K562 (cell line): ENCODE results near the gene ENDOG. TPM values are rescaled to one million over a fixed set of nuclear protein-coding genes. Genes with fewer than 3 reads are reported as not detected.

ENCODE experiments used
- BCOR ChIP-seq: fragments of 450-650 bp; IDR thresholded peaks from 2 replicates; pipeline ENCODE4 v1.6.1; 2016
- BMI1 ChIP-seq: fragments of 150-350 bp; IDR thresholded peaks from 2 replicates; pipeline ENCODE4 v1.6.1; 2014; ENCODE audit warnings: low read length
- ETS2 ChIP-seq: IDR thresholded peaks from 2 replicates; pipeline ENCODE4 v1.6.1; 2016; ENCODE audit warnings: borderline replicate concordance, missing genetic modification characterization, mild to moderate bottlenecking, moderate library complexity, missing compliant biosample characterization; ENCODE audit not compliant: poor library complexity, severe bottlenecking
- EZH2 ChIP-seq: IDR thresholded peaks from 2 replicates; pipeline ENCODE4 v1.6.1; 2012; ENCODE audit warnings: low read depth, mild to moderate bottlenecking, inconsistent platforms, low read length, borderline replicate concordance
- HDAC1 ChIP-seq, 2 experiments: fragments of 450-650 bp; IDR thresholded peaks; 2 replicates each; pipeline ENCODE4 v1.6.1; 2016 to 2017; ENCODE audit warnings: inconsistent platforms in 1 of 2, mild to moderate bottlenecking in 1 of 2, moderate library complexity in 1 of 2
- HLTF ChIP-seq: fragments of 450-650 bp; IDR thresholded peaks from 2 replicates; pipeline ENCODE4 v1.6.1; 2016
- HMG20A ChIP-seq: fragments of 450-650 bp; formaldehyde crosslinking; conservative IDR thresholded peaks from 2 replicates; pipeline ENCODE4 v1.4.0; 2020; ENCODE audit warnings: mild to moderate bottlenecking, mixed read lengths
- MCM2 ChIP-seq: fragments of 450-650 bp; IDR thresholded peaks from 2 replicates; pipeline ENCODE4 v1.6.1; 2017; ENCODE audit warnings: low read depth, mild to moderate bottlenecking
- PHF8 ChIP-seq: fragments of 200-600 bp; sonication (generic); IDR thresholded peaks from 2 replicates; pipeline ENCODE4 v1.6.1; 2012; ENCODE audit warnings: mixed run types, mild to moderate bottlenecking, inconsistent platforms, low read length, moderate library complexity, borderline replicate concordance
- PML ChIP-seq: IDR thresholded peaks from 2 replicates; pipeline ENCODE4 v1.6.1; 2012; ENCODE audit warnings: low read length, inconsistent platforms
- POLR2B ChIP-seq: fragments of 450-650 bp; IDR thresholded peaks from 2 replicates; pipeline ENCODE4 v1.6.1; 2018; ENCODE audit warnings: low read depth; ENCODE audit not compliant: partially characterized antibody
- SIN3A ChIP-seq, 2 experiments: fragments of 150-350 bp in 1 of 2; IDR thresholded peaks; 2 replicates each; pipeline ENCODE4 v1.6.1; 2011 to 2016; ENCODE audit warnings: borderline replicate concordance in 2 of 2, low read depth in 2 of 2, low read length in 2 of 2, mild to moderate bottlenecking in 2 of 2, moderate library complexity in 2 of 2; ENCODE audit not compliant: control insufficient read depth in 1 of 2
- TAL1 ChIP-seq: fragments of 450-650 bp; IDR thresholded peaks from 2 replicates; pipeline ENCODE4 v1.6.1; 2016; ENCODE audit warnings: mild to moderate bottlenecking
- TARDBP ChIP-seq: fragments of 450-650 bp; IDR thresholded peaks from 2 replicates; pipeline ENCODE4 v1.6.1; 2016
- TBP ChIP-seq: optimal IDR thresholded peaks from 2 replicates; pipeline ENCODE3; 2011; ENCODE audit warnings: low read depth, low read length, improper control_type of control experiment
- polyA plus RNA-seq, 8 experiments: library from polyadenylated mRNA; depleted of rRNA in 4 of 8; stranded (reverse) in 5 of 8; unstranded in 3 of 8; fragments of >200 nt; fragmentation: Nextera tagmentation in 2 of 8; fragmentation: Illumina TruSeq in 1 of 8; extraction: Ambion mirVana in 2 of 8; extraction: Trizol in 1 of 8; gene quantifications; 2 replicates each; pipeline versions ENCODE4 v1.2.1 to v1.2.3, GENCODE V29; 2011 to 2014; ENCODE audit warnings: inconsistent platforms in 1 of 8, missing spikeins in 1 of 8
- total RNA-seq, 7 experiments: library from RNA; depleted of rRNA in 6 of 7; stranded (reverse); fragments of >200 nt in 6 of 7; fragmentation: Illumina TruSeq in 2 of 7; extraction: Trizol in 2 of 7; gene quantifications; 2 replicates each; pipeline versions ENCODE4 v1.2.1 to v1.2.3, GENCODE V29; 2011 to 2021; ENCODE audit warnings: low replicate concordance in 1 of 7
- TF ChIP-seq, protein P1 (sequence below): fragments of 250-450 bp; sonication (Bioruptor Pico); IDR thresholded peaks from 2 replicates; pipeline ENCODE4 v1.4.0; 2020; ENCODE audit warnings: mild to moderate bottlenecking, moderate library complexity
- TF ChIP-seq, protein P2 (sequence below): sonication (generic); formaldehyde crosslinking; IDR thresholded peaks from 2 replicates; pipeline ENCODE4 v1.8.0; 2022; ENCODE audit warnings: missing genetic modification reagents, mild to moderate bottlenecking, borderline replicate concordance
- TF ChIP-seq, protein P3 (sequence below): fragments of 450-650 bp; IDR thresholded peaks from 2 replicates; pipeline ENCODE4 v1.6.1; 2016; ENCODE audit warnings: antibody characterized with exemption
- TF ChIP-seq, protein P4 (sequence below): sonication (generic); formaldehyde crosslinking; IDR thresholded peaks from 2 replicates; pipeline ENCODE4 v1.8.0; 2022; ENCODE audit warnings: mild to moderate bottlenecking, missing genetic modification reagents
- TF ChIP-seq, protein P5 (sequence below): fragments of 450-650 bp; formaldehyde crosslinking; IDR thresholded peaks from 2 replicates; pipeline ENCODE4 v1.4.0; 2022; ENCODE audit warnings: missing genetic modification characterization

ENDOG gene
- total and polyA plus RNA-seq, 9 of the 15 experiments (the other 6 are each of a cell fraction or from before 2014, with no cell fraction given): 1.2 to 91.0 (median 25.5) TPM

DNA sequence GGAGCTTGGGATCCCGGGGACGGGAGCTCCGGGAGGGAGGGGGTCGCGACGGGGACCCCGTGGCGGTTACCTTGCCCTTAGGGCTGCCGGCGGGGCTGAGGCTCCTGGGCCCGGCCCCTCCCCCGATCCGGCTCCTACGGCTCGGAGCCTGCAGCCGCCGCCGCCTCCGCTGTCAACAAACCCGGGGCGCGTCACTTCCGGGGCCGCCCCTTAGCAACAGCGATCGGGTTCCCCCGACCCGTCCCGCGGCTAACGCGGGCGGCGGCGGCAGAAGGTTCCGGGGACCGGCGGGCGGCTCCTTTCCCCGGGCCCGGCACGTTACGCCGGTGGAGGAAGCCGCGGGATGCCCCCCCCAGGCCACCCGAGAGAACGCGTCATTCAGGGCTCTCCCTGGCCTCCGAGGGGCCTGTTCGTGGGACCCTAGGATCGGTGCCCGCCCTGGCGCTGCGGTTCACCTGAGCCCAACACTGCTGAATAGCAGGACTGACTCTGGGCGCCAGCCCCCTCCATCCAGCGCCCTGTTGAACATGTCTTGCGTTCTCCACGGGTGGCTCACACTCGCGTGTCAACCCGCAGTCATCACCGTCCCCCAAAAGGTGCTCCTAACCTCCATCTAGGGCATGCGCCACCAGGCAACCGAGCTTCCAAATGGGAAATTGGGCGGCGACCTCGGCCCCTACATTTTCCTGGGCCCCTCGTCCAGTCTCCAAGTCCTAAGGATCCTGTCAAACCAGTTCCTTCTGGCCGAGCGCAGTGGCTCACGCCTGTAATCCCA is 46.4 kb upstream of the ENDOG start, which contains the start of gene ZER1 (continued):
- TF ChIP-seq, protein P1, sequence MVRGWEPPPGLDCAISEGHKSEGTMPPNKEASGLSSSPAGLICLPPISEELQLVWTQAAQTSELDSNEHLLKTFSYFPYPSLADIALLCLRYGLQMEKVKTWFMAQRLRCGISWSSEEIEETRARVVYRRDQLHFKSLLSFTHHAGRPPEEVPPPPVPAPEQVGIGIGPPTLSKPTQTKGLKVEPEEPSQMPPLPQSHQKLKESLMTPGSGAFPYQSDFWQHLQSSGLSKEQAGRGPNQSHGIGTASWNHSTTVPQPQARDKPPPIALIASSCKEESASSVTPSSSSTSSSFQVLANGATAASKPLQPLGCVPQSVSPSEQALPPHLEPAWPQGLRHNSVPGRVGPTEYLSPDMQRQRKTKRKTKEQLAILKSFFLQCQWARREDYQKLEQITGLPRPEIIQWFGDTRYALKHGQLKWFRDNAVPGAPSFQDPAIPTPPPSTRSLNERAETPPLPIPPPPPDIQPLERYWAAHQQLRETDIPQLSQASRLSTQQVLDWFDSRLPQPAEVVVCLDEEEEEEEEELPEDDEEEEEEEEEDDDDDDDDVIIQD (CRISPR knock-in tag): no peak
- no peak for TF ChIP-seq TAL1
- peak; percentile 86; the same call in 1 of the 2 replicates for TF ChIP-seq TARDBP
- TF ChIP-seq PHF8: peak; percentile 84; the same call in 1 of the 2 replicates
- TF ChIP-seq HLTF: no peak
- no peak for TF ChIP-seq PML
- no peak for TF ChIP-seq MCM2
- 0 out of 4 replicates have a peak, but pooled peaks of 1 of the 2 experiments have one; percentile 39 for TF ChIP-seq HDAC1 (IDR thresholded peaks at IDR 0.05)
- TF ChIP-seq BCOR: no peak
- TF ChIP-seq, protein P2, sequence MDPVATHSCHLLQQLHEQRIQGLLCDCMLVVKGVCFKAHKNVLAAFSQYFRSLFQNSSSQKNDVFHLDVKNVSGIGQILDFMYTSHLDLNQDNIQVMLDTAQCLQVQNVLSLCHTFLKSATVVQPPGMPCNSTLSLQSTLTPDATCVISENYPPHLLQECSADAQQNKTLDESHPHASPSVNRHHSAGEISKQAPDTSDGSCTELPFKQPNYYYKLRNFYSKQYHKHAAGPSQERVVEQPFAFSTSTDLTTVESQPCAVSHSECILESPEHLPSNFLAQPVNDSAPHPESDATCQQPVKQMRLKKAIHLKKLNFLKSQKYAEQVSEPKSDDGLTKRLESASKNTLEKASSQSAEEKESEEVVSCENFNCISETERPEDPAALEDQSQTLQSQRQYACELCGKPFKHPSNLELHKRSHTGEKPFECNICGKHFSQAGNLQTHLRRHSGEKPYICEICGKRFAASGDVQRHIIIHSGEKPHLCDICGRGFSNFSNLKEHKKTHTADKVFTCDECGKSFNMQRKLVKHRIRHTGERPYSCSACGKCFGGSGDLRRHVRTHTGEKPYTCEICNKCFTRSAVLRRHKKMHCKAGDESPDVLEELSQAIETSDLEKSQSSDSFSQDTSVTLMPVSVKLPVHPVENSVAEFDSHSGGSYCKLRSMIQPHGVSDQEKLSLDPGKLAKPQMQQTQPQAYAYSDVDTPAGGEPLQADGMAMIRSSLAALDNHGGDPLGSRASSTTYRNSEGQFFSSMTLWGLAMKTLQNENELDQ (CRISPR knock-in tag): 0 out of 2 replicates have a peak, but pooled peaks have one; percentile 24
- TF ChIP-seq TBP: peak; percentile 89
- peak; percentile 67 for TF ChIP-seq POLR2B
- no peak for TF ChIP-seq ETS2 (tag)
- TF ChIP-seq EZH2: no peak
- TF ChIP-seq, protein P3, sequence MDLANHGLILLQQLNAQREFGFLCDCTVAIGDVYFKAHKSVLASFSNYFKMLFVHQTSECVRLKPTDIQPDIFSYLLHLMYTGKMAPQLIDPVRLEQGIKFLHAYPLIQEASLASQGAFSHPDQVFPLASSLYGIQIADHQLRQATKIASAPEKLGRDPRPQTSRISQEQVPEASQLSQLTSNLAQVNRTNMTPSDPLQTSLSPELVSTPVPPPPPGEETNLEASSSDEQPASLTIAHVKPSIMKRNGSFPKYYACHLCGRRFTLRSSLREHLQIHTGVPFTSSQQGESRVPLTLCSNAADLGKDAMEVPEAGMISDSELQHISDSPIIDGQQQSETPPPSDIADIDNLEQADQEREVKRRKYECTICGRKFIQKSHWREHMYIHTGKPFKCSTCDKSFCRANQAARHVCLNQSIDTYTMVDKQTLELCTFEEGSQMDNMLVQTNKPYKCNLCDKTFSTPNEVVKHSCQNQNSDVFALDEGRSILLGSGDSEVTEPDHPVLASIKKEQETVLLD: peak; percentile 29; the same call in 1 of the 2 replicates
- TF ChIP-seq BMI1: peak; percentile 61; the same call in 1 of the 2 replicates
- TF ChIP-seq SIN3A (IDR thresholded peaks at IDR 0.05; ENCODE audit: borderline replicate concordance in 2 of 2, control insufficient read depth in 1 of 2, low read depth in 2 of 2, low read length in 2 of 2): peak in 1 of 2 experiments; percentile 87; a peak in 1 of 4 replicates
- TF ChIP-seq, protein P4, sequence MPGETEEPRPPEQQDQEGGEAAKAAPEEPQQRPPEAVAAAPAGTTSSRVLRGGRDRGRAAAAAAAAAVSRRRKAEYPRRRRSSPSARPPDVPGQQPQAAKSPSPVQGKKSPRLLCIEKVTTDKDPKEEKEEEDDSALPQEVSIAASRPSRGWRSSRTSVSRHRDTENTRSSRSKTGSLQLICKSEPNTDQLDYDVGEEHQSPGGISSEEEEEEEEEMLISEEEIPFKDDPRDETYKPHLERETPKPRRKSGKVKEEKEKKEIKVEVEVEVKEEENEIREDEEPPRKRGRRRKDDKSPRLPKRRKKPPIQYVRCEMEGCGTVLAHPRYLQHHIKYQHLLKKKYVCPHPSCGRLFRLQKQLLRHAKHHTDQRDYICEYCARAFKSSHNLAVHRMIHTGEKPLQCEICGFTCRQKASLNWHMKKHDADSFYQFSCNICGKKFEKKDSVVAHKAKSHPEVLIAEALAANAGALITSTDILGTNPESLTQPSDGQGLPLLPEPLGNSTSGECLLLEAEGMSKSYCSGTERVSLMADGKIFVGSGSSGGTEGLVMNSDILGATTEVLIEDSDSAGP (CRISPR knock-in tag): no peak
- TF ChIP-seq, protein P5, sequence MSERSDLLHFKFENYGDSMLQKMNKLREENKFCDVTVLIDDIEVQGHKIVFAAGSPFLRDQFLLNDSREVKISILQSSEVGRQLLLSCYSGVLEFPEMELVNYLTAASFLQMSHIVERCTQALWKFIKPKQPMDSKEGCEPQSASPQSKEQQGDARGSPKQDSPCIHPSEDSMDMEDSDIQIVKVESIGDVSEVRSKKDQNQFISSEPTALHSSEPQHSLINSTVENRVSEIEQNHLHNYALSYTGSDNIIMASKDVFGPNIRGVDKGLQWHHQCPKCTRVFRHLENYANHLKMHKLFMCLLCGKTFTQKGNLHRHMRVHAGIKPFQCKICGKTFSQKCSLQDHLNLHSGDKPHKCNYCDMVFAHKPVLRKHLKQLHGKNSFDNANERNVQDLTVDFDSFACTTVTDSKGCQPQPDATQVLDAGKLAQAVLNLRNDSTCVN (CRISPR knock-in tag): no peak
- no peak for TF ChIP-seq HMG20A
